ENCODE data around the gene SLC4A5.
A peak's percentile ranks its signal among the peaks of the same experiment; 100 is the strongest.
"Not testable (repeated sequence)": the region's sequence is repeated elsewhere in the genome, so short reads cannot be mapped to it uniquely, and the experiment has no call there.

Gene SLC4A5

DNA sequence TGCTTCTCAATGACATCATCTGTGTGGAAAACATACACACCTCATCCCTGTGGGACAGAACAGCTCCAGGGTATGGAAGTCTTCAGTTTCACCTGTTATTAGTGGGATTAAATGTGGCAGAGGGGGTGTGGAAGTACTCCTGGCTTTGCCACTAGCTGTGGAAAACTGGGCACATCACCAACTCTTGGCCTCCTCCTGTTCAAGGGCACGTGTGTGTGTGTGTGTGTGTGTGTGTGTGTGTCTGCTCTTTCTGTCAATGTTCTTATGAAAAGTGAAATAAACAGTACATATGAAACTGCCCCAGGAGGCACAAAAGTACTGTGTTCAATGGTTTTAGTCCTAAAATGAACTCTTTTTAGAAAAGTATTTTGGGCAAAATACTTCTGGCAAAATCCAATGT is 78.9 kb downstream of the SLC4A5 start:
- DNase-seq (ENCODE audit: low spot score) = no peak

- DNase-seq (ENCODE audit: low spot score) = no peak
Observed at GRCh38 chr2:74262681-74263080, 80.5 kb downstream of the SLC4A5 start.

DNA sequence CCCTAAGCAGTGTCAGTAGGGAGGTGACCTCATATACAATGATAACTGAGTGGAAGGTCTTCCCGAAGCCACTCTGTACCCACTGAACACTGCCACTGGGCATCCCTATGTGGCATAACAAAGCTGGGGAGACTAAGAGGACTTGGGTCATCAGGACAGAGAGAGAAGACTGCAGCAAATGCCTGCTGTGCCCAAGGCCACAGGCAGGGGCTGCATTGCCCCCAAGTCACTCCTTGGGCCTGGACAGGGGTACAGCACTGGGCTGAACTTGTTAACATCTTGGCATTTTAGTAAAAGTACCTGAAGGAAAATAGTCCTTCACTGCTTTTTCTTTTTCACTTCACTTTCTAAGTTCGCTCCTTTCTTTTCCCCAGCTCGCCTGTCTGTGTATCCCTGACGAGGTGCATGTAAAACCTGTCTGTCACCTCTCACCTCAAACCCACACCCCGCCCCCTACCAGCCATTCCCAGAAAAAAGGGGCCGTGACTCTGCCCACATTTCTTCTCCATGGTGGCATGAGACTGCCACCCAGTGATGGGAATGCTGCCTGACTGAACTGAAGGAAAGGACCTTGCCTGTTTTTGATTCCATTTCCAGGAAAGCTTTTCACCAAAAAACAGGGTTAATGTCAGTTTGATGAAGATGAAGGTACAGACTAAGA is 81.9 kb downstream of the SLC4A5 start:
- DNase-seq (ENCODE audit: low spot score) = peak; percentile 83

GRCh38 chr2:74260495-74260894 is 82.7 kb downstream of the SLC4A5 start:
- DNase-seq (ENCODE audit: low spot score) = no peak

DNA sequence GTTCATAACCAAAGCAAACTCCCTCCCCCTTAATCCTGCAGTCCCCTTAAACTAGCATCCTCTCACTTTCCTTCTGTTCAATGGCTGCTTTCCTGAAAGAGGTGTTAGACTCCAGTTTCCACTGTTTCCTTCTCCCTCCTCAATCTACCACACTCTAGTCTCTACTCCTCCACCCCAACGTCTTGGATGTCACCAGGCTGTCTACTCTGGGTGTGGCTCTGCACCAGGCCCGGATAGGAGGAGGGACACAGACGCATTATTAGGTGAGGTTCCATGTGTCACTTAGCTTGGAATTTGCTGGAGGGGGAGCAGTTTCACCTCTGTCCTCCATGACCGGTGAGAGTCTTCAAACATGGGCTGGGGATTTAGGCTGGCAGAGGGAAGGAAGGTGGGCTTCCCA is 83.5 kb downstream of the SLC4A5 start:
- no peak for DNase-seq (ENCODE audit: low spot score)

DNA sequence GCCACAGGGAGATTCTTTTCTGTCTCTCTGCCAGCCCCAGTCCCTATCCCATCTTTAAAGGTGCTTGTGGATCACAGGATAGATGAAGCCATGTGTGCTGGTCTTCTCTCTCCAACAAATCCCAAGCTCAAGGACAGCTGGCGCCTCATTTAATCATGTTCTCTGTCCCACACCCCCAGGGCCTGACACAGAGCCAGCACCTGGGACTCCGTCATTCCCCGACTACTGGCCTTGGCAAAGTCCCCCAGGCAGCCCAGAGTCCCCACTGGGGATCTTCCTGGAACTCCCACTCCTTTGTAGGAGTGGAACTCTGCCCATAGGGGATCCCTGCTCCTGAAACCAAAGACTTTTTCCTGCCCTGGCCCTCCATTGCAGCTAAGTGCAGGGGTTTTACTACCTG is 84.0 kb downstream of the SLC4A5 start:
- no peak for DNase-seq (ENCODE audit: low spot score)

- no peak for DNase-seq (ENCODE audit: low spot score)
Observed at GRCh38 chr2:74255660-74256213, 87.5 kb downstream of the SLC4A5 start.

GRCh38 chr2:74253971-74254310 is 89.3 kb downstream of the SLC4A5 start:
- DNase-seq (ENCODE audit: low spot score) = no peak

- no peak for DNase-seq (ENCODE audit: low spot score)
Observed at GRCh38 chr2:74253306-74253970, 89.8 kb downstream of the SLC4A5 start.

- DNase-seq (ENCODE audit: low spot score) = no peak
Observed at GRCh38 chr2:74252862-74253261, 90.4 kb downstream of the SLC4A5 start.

GRCh38 chr2:74252036-74252435 is 91.2 kb downstream of the SLC4A5 start:
- DNase-seq (ENCODE audit: low spot score) = no peak

DNA sequence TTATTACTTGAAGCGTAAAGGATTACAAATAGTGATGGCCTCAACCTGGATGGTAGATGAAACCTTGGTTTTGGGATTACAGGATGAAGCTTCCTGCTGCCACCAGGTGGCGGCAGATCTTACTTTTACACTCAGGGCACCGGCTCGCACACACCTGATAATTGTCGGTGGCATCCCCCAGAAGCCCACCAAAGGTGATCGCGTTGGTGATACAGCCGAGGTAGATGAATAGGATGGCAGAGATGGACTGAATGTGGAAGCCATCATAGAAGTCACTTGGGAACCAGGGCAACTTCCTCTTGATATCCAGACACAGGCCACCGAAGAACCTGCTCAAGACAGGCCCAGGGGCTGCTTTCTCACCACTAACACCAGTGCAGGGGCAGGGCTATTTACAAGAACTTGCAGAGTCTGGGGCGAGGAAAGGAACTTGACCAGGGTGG is 93.0 kb downstream of the SLC4A5 start:
- peak; percentile 83 for DNase-seq (ENCODE audit: low spot score)

GRCh38 chr2:74249406-74250122 is 93.7 kb downstream of the SLC4A5 start:
- DNase-seq (ENCODE audit: low spot score) = no peak

GRCh38 chr2:74246496-74247195 is 96.6 kb downstream of the SLC4A5 start:
- DNase-seq (ENCODE audit: low spot score) = no peak

DNA sequence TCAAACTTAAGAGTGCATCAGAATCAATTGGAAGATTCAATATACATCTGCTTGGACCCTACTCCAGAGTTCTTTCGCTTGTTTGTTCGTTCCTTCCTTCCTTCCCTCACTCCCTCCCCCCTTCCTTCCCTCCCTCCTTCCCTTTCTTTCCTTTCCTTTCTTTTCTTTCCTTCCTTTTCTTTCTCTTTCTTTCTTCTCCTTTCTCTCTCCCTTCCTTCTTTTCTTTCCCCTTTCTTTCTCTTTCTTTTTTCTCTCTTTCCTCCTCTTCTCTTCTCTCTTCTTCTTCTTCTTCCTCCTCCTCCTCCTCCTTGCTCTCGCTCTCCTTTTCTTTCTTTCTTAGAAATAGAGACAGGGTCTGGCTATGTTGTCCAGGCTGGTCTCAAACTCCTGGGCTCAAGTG is 98.9 kb downstream of the SLC4A5 start:
- DNase-seq (ENCODE audit: low spot score) = no peak

DNA sequence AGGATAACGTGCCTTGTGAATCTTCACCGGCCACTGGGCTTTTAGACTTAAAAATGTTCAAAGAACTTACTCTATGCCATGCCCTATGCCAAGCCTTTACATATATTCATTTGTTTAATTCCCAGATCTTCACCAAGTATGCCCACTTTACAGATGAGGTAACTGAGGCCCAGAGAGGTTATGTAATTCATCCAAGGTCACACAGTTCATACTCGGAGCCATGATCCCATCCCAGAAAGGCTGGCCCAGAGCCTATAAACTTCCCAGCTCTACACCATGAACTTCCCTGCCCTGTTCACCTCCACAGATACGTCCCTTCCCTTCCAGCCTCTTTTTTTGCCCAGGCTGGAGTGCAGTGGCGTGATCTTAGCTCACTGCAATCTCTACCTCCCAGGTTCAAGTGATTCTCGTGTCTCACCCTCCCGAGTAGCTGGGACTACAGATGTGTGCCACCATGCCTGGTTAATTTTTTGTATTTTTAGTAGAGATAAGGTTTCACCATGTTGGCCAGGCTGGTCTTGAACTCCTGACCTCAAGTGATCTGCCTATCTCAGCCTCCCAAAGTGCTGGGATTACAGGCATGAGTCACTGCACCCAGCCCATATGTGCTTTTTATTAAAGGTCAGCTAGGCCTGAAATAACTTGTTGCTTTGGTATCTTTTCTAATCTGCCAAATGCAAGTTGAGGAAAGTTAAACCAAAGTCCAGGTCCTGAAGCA is 100.7 kb downstream of the SLC4A5 start:
- DNase-seq (ENCODE audit: low spot score) = no peak

- DNase-seq (ENCODE audit: low spot score) = no peak
Observed at GRCh38 chr2:74239346-74239745, 103.9 kb downstream of the SLC4A5 start.

GRCh38 chr2:74238879-74239278 is 104.3 kb downstream of the SLC4A5 start:
- DNase-seq (ENCODE audit: low spot score) = no peak

DNA sequence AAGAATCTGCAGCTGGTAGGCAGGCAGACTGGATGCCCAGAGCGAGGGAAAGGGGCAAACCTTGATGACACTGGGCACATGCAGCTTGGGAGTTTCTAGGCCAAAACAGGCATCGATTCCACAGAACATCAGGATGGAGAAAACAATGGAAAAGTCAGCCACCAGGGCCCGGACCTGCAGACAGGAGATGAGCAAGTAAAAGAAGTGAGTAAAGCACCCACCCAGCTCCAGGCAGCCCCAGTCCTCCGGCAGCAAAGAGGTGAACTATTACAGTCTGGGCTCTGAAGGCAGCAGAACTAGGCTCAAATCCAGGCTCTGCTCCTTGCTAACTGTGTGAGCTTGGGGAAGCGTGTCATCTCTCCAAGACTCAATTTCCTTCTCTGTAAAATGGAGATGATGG is 108.2 kb downstream of the SLC4A5 start:
- no peak for DNase-seq (ENCODE audit: low spot score)

DNA sequence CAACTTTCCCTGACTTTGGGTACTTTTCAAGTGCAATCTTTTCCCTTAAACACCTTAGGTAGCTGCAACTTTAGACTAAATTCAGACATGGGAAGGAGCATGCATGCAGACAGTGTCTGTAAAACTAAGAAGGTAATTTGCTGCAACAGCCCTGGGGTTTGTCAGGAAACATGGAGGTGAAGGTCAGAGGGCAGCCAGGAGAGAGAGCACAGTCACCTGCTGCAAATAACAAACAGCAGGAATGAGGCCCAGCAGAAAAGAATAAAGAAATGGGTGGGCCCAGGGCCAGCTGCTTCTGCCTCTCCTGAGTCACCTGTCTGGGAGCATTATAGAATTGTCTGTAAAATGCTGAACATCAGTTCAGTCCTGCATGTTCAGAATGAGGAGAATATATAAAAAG is 109.6 kb downstream of the SLC4A5 start:
- DNase-seq (ENCODE audit: low spot score) = no peak

- no peak for DNase-seq (ENCODE audit: low spot score)
Observed at GRCh38 chr2:74232426-74232825, 110.8 kb downstream of the SLC4A5 start.

GRCh38 chr2:74229865-74230264 is 113.4 kb downstream of the SLC4A5 start:
- DNase-seq (ENCODE audit: low spot score) = not testable (repeated sequence)

All from iPS-NIHi11 (cell line).